Colonic mucosa (tissue), 4 donors: ENCODE measurements around the gene SRD5A3. TPM values are rescaled to one million over a fixed set of nuclear protein-coding genes. Genes with fewer than 3 reads are reported as not detected.
"Not testable (repeated sequence)": the region's sequence is repeated elsewhere in the genome, so short reads cannot be mapped to it uniquely, and the experiment has no call there.

Experiments used
- DNase-seq: peaks from one replicate; pipeline ENCODE4 v3.0.0-alpha.2; 2020
- H3K27ac ChIP-seq: fragments of 200-600 bp; one replicate; pipeline ENCODE4 v1.8.0; 2021
- H3K27me3 ChIP-seq: fragments of 200-600 bp; one replicate; pipeline ENCODE4 v1.8.0; 2021
- H3K36me3 ChIP-seq: fragments of 200-600 bp; one replicate; pipeline ENCODE4 v1.8.0; 2021
- H3K4me1 ChIP-seq: fragments of 200-600 bp; one replicate; pipeline ENCODE4 v1.8.0; 2021; ENCODE audit warnings: mild to moderate bottlenecking
- H3K4me3 ChIP-seq: fragments of 200-600 bp; one replicate; pipeline ENCODE4 v1.8.0; 2021
- H3K9ac ChIP-seq, 2 donors: one replicate each; pipeline ENCODE4 v1.7.0; 2013; ENCODE audit warnings: control low read depth in 2 of 2, low read depth in 2 of 2, low read length in 2 of 2
- H3K9me3 ChIP-seq: fragments of 200-600 bp; one replicate; pipeline ENCODE4 v1.8.0; 2021
- intact Hi-C: fragments of 100-400 bp; cut with DNase I; formaldehyde crosslinking; loops from one replicate; pipeline ENCODE4 v1.14.1; 2022
- total RNA-seq, 2 donors: library from RNA; stranded (reverse); fragmentation: NEBNext Ultra II Directional in 1 of 2; extraction: Animal tissue kit (Norgen Biotek cat#: 25700) in 1 of 2; gene quantifications; one replicate each; pipeline ENCODE4 v1.2.1, GENCODE V29; 2021
- TF ChIP-seq, protein P1 (sequence below): fragments of 200-600 bp; IDR thresholded peaks from one replicate; pipeline ENCODE4 v1.8.0; 2022; ENCODE audit warnings: antibody characterized with exemption, mild to moderate bottlenecking
- donor health status: healthy.
- donor health status: DM: no; HTN: no; CAD: no.
- donor health status: DM: no; HTN: no; CAD: no.

Gene SRD5A3
- total RNA-seq, 2 donors from 2014 or later = 18.8 to 22.2 TPM

DNA sequence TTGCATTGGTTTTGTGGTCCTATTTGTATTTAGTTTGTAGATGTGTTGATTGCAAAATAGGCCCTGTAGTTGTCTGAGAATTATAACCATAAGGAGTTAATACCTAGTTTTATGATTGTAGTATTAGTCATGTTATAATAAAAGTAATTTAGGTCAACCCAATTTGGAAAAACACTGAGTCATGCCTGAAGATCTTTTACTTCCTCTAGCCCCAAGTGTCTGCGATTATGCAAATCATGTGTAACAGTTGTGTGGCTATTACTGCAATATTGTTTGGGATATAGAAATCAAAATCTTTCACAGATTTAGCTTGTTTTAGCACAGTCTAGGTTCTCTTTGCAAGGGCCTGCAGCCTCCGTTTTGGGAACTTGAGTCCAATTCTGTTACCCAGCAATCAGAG lies 12.6 kb downstream of the SRD5A3 start:
- Histone ChIP-seq H3K36me3 (no peaks in the 10 kb centered on the region), H3K4me1 (no peaks in the 10 kb centered on the region), H3K27ac (peak overlapping the region; percentile 0), H3K9me3 (no peaks in the 10 kb centered on the region), H3K27me3 (no peaks in the 10 kb centered on the region), H3K4me3 (no peak overlapping the region), H3K9ac (no peak overlapping the region)
- no peak for DNase-seq
- intact Hi-C loops = no loop called here
- TF ChIP-seq, protein P1, sequence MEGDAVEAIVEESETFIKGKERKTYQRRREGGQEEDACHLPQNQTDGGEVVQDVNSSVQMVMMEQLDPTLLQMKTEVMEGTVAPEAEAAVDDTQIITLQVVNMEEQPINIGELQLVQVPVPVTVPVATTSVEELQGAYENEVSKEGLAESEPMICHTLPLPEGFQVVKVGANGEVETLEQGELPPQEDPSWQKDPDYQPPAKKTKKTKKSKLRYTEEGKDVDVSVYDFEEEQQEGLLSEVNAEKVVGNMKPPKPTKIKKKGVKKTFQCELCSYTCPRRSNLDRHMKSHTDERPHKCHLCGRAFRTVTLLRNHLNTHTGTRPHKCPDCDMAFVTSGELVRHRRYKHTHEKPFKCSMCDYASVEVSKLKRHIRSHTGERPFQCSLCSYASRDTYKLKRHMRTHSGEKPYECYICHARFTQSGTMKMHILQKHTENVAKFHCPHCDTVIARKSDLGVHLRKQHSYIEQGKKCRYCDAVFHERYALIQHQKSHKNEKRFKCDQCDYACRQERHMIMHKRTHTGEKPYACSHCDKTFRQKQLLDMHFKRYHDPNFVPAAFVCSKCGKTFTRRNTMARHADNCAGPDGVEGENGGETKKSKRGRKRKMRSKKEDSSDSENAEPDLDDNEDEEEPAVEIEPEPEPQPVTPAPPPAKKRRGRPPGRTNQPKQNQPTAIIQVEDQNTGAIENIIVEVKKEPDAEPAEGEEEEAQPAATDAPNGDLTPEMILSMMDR = no peak

DNA sequence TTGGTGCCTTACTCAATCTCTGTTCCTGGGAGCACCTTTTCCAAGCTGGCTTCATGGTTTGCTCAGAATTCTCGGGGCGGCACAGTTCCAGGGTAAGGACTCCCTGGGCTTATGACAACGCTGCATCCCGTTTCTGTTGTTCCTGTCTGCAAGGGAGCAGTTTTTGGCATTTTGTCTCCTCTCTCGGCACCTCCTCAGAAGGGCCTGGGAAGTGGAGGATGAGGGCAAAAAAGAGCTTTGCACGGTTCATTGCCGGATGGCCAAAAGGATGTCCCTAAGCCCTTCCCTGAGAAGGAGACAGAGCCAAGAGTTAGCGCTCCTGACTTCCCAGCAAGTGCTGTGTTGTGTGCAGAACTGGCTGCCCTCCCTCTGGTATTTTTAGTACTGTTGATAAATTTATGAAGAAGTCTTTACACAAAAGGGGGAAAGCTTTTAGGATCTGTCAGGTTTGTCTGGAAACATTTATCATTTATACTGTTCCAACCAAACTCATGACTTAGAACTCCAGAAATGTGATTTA lies 13.4 kb downstream of the SRD5A3 start:
- Histone ChIP-seq H3K27me3 (no peaks in the 10 kb centered on the region), H3K27ac (peak overlapping the region; percentile 0), H3K9me3 (no peaks in the 10 kb centered on the region), H3K36me3 (no peaks in the 10 kb centered on the region), H3K4me3 (no peak overlapping the region), H3K4me1 (no peaks in the 10 kb centered on the region), H3K9ac (no peak overlapping the region)
- no peak for DNase-seq
- TF ChIP-seq, protein P1 = no peak
- intact Hi-C loops = no loop called here

DNA sequence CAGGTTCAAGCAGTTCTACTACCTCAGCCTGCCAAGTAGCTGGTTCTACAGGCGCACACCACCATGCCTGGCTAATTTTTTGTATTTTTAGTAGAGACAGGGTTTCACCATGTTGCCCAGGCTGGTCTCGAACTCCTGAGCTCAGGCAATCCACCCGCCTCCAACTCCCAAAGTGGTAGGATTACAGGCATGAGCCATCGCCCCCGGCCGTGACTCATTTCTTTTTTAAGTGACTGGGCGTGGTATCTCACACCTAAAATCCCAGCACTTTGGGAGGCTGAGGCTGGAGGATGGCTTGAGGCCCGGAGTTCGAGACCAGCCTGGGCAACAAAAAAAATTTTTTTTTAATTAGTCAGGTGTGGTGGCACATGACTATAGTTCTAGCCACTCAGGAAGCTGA lies 16.9 kb downstream of the SRD5A3 start:
- DNase-seq, intact Hi-C loops, H3K4me1 ChIP-seq: not testable (repeated sequence)

DNA sequence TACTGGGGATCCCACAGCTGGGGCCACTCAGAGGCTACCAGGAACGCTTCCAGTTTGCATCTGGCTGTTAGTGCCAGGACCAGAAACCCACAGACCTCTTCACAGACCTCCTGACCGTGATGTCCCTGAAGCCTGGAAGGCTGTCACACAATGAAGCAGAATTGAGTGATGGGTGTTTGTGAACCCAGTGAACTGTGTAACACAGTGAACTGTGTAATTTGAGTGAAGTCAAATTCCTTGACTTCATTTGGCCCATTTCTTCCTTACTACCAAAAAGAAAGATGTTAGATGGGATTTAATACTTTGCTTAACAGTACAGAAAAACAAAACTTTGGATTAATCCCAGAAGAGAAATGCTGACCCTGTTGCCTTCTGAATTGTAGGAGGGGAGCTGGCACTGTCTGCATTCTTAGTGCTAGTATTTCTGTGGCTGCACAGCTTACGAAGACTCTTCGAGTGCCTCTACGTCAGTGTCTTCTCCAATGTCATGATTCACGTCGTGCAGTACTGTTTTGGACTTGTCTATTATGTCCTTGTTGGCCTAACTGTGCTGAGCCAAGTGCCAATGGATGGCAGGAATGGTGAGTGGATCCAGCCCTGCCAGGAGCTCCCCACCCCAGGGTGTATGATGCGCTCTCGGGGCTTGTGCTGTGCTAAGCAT lies 17.8 kb downstream of the SRD5A3 start:
- H3K9ac ChIP-seq = no peak overlapping the region
- H3K9me3 ChIP-seq = no peaks in the 10 kb centered on the region
- intact Hi-C loops = no loop called here
- no peak overlapping the region for H3K27ac ChIP-seq
- no peaks in the 10 kb centered on the region for H3K27me3 ChIP-seq
- H3K4me3 ChIP-seq = no peak overlapping the region
- DNase-seq = no peak
- no peaks in the 10 kb centered on the region for H3K36me3 ChIP-seq
- no peaks in the 10 kb centered on the region for H3K4me1 ChIP-seq
- TF ChIP-seq, protein P1 = no peak

More for the DNA sequence above, 16.9 kb downstream of the SRD5A3 start:
- not testable (repeated sequence) for H3K9ac ChIP-seq, H3K4me3 ChIP-seq, H3K9me3 ChIP-seq, H3K36me3 ChIP-seq, H3K27me3 ChIP-seq, H3K27ac ChIP-seq

DNA sequence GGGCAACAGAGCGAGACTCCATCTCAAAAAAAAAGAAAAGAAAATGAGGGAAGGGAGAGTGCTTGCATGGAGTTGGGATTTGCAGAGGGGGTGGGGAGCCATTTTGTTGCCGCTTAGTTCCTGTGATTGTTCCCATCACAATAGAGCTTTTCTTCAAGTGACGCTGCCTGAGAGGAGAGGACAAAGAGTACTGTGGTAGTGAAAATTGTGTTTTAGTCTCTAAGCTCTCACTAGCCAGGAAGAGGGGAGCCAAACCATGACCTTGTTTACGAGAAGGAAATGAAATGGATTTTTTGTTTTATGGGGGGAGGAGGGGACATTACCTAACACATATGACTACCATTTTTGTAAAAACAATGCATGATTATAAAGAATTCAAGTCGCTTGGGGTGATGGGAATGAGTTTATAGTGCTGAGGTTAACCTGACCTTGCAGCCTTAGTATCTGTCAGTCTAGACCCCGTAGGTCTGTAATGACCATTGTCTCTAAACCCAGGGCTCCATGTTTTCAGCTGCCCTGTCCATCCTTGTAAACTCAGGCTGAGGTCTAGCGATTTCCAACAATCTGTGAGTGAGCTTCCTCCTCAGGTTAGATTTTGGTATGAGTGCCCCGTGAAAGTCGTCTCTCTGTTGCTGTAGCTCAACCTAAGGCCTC lies 18.8 kb downstream of the SRD5A3 start:
- no peak overlapping the region for H3K27ac ChIP-seq
- no peak overlapping the region for H3K4me3 ChIP-seq
- TF ChIP-seq, protein P1 = no peak

DNA sequence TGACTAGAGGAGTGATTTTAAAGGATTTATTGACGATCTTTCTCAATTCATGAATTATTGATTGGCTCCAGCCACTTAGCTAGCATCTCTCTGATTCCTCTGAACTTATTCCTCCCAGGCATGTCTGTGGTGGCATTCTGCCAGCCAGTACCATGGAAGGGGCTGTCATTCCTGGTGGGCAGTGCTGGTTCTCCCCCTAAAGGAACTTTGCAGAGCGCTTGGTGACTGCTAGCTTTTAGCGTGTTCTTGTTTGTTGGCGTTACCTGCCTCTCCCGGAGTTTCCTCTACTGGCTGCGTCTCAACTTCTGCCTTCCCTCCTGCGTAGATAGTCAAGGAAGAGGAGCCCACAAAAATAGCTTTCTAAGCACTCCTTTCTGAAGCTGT lies 19.3 kb downstream of the SRD5A3 start:
- Histone ChIP-seq H3K9me3 (no peaks in the 10 kb centered on the region), H3K4me3 (no peak overlapping the region), H3K4me1 (no peaks in the 10 kb centered on the region), H3K27ac (no peak overlapping the region), H3K27me3 (no peaks in the 10 kb centered on the region), H3K36me3 (no peaks in the 10 kb centered on the region), H3K9ac (no peak overlapping the region)
- intact Hi-C loops = no loop called here
- TF ChIP-seq, protein P1 = no peak
- no peak for DNase-seq

More for the DNA sequence above, 18.8 kb downstream of the SRD5A3 start:
- no peaks in the 10 kb centered on the region for H3K4me1 ChIP-seq
- H3K27me3 ChIP-seq = no peaks in the 10 kb centered on the region
- H3K9ac ChIP-seq = no peak overlapping the region
- no peak for DNase-seq
- no peaks in the 10 kb centered on the region for H3K36me3 ChIP-seq
- no peaks in the 10 kb centered on the region for H3K9me3 ChIP-seq
- intact Hi-C loops = no loop called here
